HEK293T (cell line): ENCODE measurements around the gene PLEKHO2.

Experiments
- CTCF ChIA-PET: fragments of 350-600 bp; formaldehyde crosslinking; extraction: SDS; loops from one replicate; lab custom pipeline; 2021; ENCODE audit warnings: antibody characterized with exemption, inconsistent platforms; lab: Yijun Ruan, JAX
- POLR2A ChIA-PET: fragments of 350-600 bp; formaldehyde crosslinking; extraction: SDS; loops from one replicate; lab custom pipeline; 2020; ENCODE audit warnings: antibody characterized with exemption, inconsistent platforms; lab: Yijun Ruan, JAX
- DNase-seq: peaks from one replicate; pipeline ENCODE4 v3.0.0; 2012; ENCODE audit warnings: mixed read lengths; ENCODE audit errors: extremely low spot score
- ARNT ChIP-seq: fragments of 450-650 bp; IDR thresholded peaks from 2 replicates; pipeline ENCODE4 v1.6.1; 2017; ENCODE audit warnings: mild to moderate bottlenecking
- BHLHE40 ChIP-seq: fragments of 450-650 bp; IDR thresholded peaks from 2 replicates; pipeline ENCODE4 v1.6.1; 2016; ENCODE audit warnings: mild to moderate bottlenecking, moderate library complexity, borderline replicate concordance
- CTBP1 ChIP-seq: fragments of 450-650 bp; IDR thresholded peaks from 2 replicates; pipeline ENCODE4 v1.6.1; 2016; ENCODE audit warnings: borderline replicate concordance
- ELF4 ChIP-seq: fragments of 450-650 bp; IDR thresholded peaks from 2 replicates; pipeline ENCODE4 v1.6.1; 2017; ENCODE audit warnings: antibody characterized with exemption
- FOXA1 ChIP-seq: fragments of 450-650 bp; IDR thresholded peaks from 2 replicates; pipeline ENCODE4 v1.6.1; 2016; ENCODE audit warnings: mild to moderate bottlenecking
- FOXK2 ChIP-seq: fragments of 450-650 bp; IDR thresholded peaks from 2 replicates; pipeline ENCODE4 v1.6.1; 2016; ENCODE audit warnings: mild to moderate bottlenecking
- FOXM1 ChIP-seq: fragments of 450-650 bp; IDR thresholded peaks from 2 replicates; pipeline ENCODE4 v1.6.1; 2017; ENCODE audit warnings: mild to moderate bottlenecking, borderline replicate concordance
- HDGF ChIP-seq: fragments of 450-650 bp; IDR thresholded peaks from 2 replicates; pipeline ENCODE4 v1.6.1; 2017; ENCODE audit warnings: antibody characterized with exemption, borderline replicate concordance
- L3MBTL2 ChIP-seq: fragments of 450-650 bp; conservative IDR thresholded peaks from 2 replicates; pipeline ENCODE4 v1.6.1; 2016; ENCODE audit warnings: mild to moderate bottlenecking
- LEF1 ChIP-seq: fragments of 450-650 bp; IDR thresholded peaks from 2 replicates; pipeline ENCODE4 v1.6.1; 2017; ENCODE audit warnings: mild to moderate bottlenecking, borderline replicate concordance
- NFRKB ChIP-seq: fragments of 450-650 bp; IDR thresholded peaks from 2 replicates; pipeline ENCODE4 v1.6.1; 2016; ENCODE audit warnings: mild to moderate bottlenecking, moderate library complexity
- PKNOX1 ChIP-seq: fragments of 450-650 bp; IDR thresholded peaks from 2 replicates; pipeline ENCODE4 v1.6.1; 2016
- SP1 ChIP-seq: fragments of 450-650 bp; IDR thresholded peaks from 2 replicates; pipeline ENCODE4 v1.6.1; 2017
- SUZ12 ChIP-seq: fragments of 450-650 bp; IDR thresholded peaks from 2 replicates; pipeline ENCODE4 v1.6.1; 2016; ENCODE audit warnings: mild to moderate bottlenecking
- TARDBP ChIP-seq: fragments of 450-650 bp; IDR thresholded peaks from 2 replicates; pipeline ENCODE4 v1.6.1; 2016
- ZNF384 ChIP-seq: fragments of 450-650 bp; IDR thresholded peaks from 2 replicates; pipeline ENCODE4 v1.6.1; 2016

PLEKHO2 gene

GRCh38 chr15:64851503-64851840 lies 9.8 kb downstream of the PLEKHO2 start:
- DNase-seq: no peak
- TF ChIP-seq FOXA1: no peak
- no peak for TF ChIP-seq ZNF384
- no peak for TF ChIP-seq PKNOX1
- TF ChIP-seq BHLHE40: no peak
- TF ChIP-seq FOXK2: no peak
- TF ChIP-seq SP1: no peak
- TF ChIP-seq FOXM1: no peak
- no peak for TF ChIP-seq NFRKB
- no peak for TF ChIP-seq SUZ12
- TF ChIP-seq TARDBP: no peak
- no peak for TF ChIP-seq HDGF
- TF ChIP-seq ELF4: no peak
- no peak for TF ChIP-seq L3MBTL2
- no peak for TF ChIP-seq LEF1
- TF ChIP-seq CTBP1: no peak
- TF ChIP-seq ARNT: no peak
- ChIA-PET POLR2A (no interaction called here), CTCF (no interaction called here)

GRCh38 chr15:64854041-64854440 lies 12.3 kb downstream of the PLEKHO2 start:
- DNase-seq: no peak
- ChIA-PET POLR2A (interaction anchor here (1.9 kb wide), 1 partner anchor 13 kb away, joined by 4 read pairs; no protein-coding TSS in a partner anchor), CTCF (no interaction called here)
- no peak for TF ChIP-seq FOXK2

DNA sequence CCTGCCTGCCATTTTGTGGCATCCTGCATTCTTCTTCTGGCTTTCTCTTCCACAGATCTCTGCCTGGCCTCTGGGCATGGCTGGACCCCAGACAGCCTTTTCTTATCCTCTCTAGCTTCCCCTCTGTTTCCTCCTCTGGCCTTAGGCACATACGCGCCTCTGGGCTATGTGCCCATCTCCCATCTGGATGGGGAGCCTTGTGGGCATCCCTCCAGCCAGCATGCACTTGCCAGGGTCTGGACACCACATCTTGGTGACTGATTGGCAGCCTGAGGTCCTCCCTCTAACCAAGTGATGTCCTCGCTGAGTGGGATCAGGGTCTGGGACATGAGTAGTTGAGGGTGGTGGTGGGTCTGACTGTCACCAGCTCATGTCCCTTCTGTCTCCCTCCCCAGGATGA lies 12.8 kb downstream of the PLEKHO2 start:
- DNase-seq: no peak
- POLR2A ChIA-PET: interaction anchor here (1.9 kb wide), 1 partner anchor 13 kb away, joined by 4 read pairs; no protein-coding TSS in a partner anchor
- TF ChIP-seq BHLHE40: no peak
- no peak for TF ChIP-seq FOXK2
- no peak for TF ChIP-seq ARNT
- TF ChIP-seq ZNF384: no peak
- TF ChIP-seq SUZ12: no peak
- TF ChIP-seq CTBP1: no peak
- TF ChIP-seq L3MBTL2: no peak
- no peak for TF ChIP-seq HDGF
- no peak for TF ChIP-seq ELF4
- TF ChIP-seq FOXM1: no peak
- no peak for TF ChIP-seq PKNOX1
- TF ChIP-seq SP1: no peak
- no peak for TF ChIP-seq NFRKB
- TF ChIP-seq TARDBP: no peak
- no peak for TF ChIP-seq FOXA1
- no peak for TF ChIP-seq LEF1
- CTCF ChIA-PET: no interaction called here

DNA sequence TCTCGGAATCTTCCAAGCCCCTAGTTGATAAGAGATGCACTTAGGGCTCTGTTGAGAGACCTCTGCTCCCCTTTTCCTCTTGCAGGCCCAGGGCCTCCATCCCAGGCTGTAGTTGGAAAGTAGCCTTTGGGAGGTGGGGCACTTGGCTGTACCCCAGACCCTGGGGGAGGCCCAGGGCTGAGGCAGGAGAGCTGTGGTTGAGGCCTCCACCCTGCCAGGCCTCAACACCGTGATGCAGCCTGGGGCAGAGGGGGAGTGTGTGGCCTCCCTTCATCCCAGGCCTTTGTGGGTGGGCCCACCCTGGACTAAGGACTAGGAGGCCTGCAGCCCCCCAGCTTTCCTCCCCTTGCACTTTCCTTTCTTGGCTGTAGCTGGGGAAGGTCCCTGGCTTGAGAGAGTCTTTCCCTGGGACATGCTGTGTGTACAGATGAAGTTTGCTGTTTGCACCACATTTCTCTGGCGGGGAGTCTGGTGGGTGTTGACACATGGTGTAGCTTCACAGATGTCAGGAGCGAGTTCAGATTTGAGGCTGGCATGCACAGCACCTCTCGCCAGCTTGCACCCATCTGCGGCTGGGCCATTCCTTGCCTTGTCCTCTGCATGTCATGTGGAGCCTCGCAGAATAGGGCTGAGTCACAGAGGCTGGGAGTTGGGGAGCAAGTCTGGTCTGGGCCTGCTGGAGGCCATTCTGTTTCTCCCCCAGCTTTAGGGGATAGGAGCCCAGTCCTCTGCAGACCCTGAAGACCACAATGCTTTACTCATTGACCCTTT lies 13.7 kb downstream of the PLEKHO2 start:
- TF ChIP-seq SP1: no peak
- TF ChIP-seq FOXA1: no peak
- no peak for TF ChIP-seq L3MBTL2
- TF ChIP-seq ZNF384: no peak
- TF ChIP-seq BHLHE40: no peak
- POLR2A ChIA-PET: interaction anchor here (1.9 kb wide), 1 partner anchor 14 kb away, joined by 4 read pairs; no protein-coding TSS in a partner anchor
- DNase-seq: no peak
- CTCF ChIA-PET: no interaction called here

GRCh38 chr15:64856429-64857145 lies 14.9 kb downstream of the PLEKHO2 start:
- no peak for TF ChIP-seq NFRKB
- TF ChIP-seq FOXK2: no peak
- no peak for TF ChIP-seq ZNF384
- TF ChIP-seq FOXA1: no peak
- TF ChIP-seq SP1: no peak
- no peak for TF ChIP-seq L3MBTL2
- TF ChIP-seq HDGF: no peak
- CTCF ChIA-PET: no interaction called here
- POLR2A ChIA-PET: no interaction called here
- DNase-seq: no peak

GRCh38 chr15:64857421-64857820 lies 15.7 kb downstream of the PLEKHO2 start:
- POLR2A ChIA-PET: no interaction called here
- no peak for DNase-seq
- CTCF ChIA-PET: no interaction called here

More at GRCh38 chr15:64857421-64857820, 15.7 kb downstream of the PLEKHO2 start:
- TF ChIP-seq FOXK2: no peak
- no peak for TF ChIP-seq TARDBP
- no peak for TF ChIP-seq CTBP1
- no peak for TF ChIP-seq ZNF384
- TF ChIP-seq LEF1: no peak
- no peak for TF ChIP-seq SUZ12
- TF ChIP-seq BHLHE40: no peak
- no peak for TF ChIP-seq PKNOX1
- TF ChIP-seq NFRKB: no peak
- no peak for TF ChIP-seq L3MBTL2
- no peak for TF ChIP-seq SP1
- no peak for TF ChIP-seq FOXM1
- TF ChIP-seq ARNT: no peak
- no peak for TF ChIP-seq ELF4
- TF ChIP-seq FOXA1: no peak
- TF ChIP-seq HDGF: no peak
